ENCODE measurements around the gene BGN.

BGN gene

DNA sequence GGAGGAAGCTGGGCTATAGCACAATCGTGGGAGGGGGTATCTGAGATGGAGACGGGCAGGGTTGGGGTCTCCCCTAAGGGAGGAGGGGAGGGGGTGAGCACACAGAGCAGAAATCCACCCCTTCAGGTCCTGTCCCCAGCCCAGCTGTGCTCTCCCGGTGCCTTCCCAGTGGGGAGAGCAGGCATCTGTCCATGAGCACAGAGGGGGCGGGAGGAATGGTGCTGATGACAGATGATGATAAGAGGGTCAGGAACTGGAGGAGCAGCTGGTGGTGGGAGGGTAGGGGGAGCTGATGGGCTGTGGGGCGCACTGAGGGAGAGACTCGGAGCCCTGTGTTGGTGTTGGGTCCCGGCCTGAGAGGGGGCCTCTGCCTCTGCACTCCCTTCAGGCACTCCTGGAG is 31.3 kb downstream of the BGN start:
- Histone ChIP-seq H3K27me3 (ENCODE audit: control insufficient read depth, insufficient read depth, low read length) (peaks cover 5% of the 10 kb centered on the region), H3K4me3 (ENCODE audit: low read length) (no peak overlapping the region), H3K27ac (ENCODE audit: low read length) (no peak overlapping the region), H3K4me1 (ENCODE audit: control insufficient read depth, low read depth, low read length) (no peaks in the 10 kb centered on the region), H3K36me3 (ENCODE audit: control insufficient read depth, low read depth, low read length) (no peaks in the 10 kb centered on the region), H3K9me3 (ENCODE audit: control insufficient read depth, low read depth, low read length) (peaks cover 4% of the 10 kb centered on the region), H3K9ac (ENCODE audit: low read length) (no peak overlapping the region)

DNA sequence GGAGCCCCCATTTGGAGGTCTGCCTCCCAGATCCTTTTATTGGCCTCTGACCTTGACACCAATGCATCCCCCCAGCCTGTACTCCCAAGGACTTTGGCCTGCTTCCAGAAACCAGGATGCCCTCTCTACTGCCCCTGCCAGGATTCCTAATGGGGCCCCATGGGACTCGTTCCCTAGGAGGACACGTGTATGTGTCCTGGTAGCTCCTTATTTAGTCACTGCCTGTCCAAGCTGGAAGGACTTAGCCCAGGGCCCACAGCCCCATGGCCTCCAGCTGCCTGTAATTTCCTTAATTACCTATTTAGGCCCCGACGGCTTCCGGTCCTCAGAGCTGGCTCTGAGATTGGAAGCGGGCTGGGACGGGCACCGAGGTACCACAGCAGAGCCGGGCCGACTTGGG is 32.0 kb downstream of the BGN start:
- H3K27me3 ChIP-seq (ENCODE audit: control insufficient read depth, insufficient read depth, low read length) = no peaks in the 10 kb centered on the region
- no peaks in the 10 kb centered on the region for H3K36me3 ChIP-seq (ENCODE audit: control insufficient read depth, low read depth, low read length)
- no peaks in the 10 kb centered on the region for H3K4me1 ChIP-seq (ENCODE audit: control insufficient read depth, low read depth, low read length)
- H3K4me3 ChIP-seq (ENCODE audit: low read length) = no peak overlapping the region
- peaks cover 4% of the 10 kb centered on the region for H3K9me3 ChIP-seq (ENCODE audit: control insufficient read depth, low read depth, low read length)
- no peak overlapping the region for H3K27ac ChIP-seq (ENCODE audit: low read length)
- no peak overlapping the region for H3K9ac ChIP-seq (ENCODE audit: low read length)

DNA sequence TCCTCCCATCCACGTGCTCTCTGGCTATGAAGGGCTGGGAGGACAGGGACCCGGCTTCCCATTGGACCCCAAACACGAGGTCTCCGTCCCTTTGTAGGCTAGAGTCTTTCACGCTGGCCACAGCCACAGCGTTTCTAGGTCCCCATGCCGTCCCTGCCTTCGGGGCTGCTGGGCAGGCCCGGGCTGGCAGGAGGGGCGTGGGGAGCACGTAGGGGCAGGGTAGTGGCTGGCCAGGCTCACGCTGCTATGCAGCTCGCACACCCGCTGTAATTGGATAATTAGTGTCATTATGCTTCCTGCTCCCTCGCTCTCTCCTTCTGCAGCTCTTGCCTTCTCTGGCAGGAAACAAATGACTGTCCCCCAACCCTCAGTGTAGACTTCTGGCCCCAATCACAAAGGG is 32.4 kb downstream of the BGN start:
- Histone ChIP-seq H3K9me3 (ENCODE audit: control insufficient read depth, low read depth, low read length) (peaks cover 4% of the 10 kb centered on the region), H3K36me3 (ENCODE audit: control insufficient read depth, low read depth, low read length) (no peaks in the 10 kb centered on the region), H3K27me3 (ENCODE audit: control insufficient read depth, insufficient read depth, low read length) (no peaks in the 10 kb centered on the region), H3K4me3 (ENCODE audit: low read length) (no peak overlapping the region), H3K4me1 (ENCODE audit: control insufficient read depth, low read depth, low read length) (no peaks in the 10 kb centered on the region), H3K9ac (ENCODE audit: low read length) (no peak overlapping the region), H3K27ac (ENCODE audit: low read length) (no peak overlapping the region)

DNA sequence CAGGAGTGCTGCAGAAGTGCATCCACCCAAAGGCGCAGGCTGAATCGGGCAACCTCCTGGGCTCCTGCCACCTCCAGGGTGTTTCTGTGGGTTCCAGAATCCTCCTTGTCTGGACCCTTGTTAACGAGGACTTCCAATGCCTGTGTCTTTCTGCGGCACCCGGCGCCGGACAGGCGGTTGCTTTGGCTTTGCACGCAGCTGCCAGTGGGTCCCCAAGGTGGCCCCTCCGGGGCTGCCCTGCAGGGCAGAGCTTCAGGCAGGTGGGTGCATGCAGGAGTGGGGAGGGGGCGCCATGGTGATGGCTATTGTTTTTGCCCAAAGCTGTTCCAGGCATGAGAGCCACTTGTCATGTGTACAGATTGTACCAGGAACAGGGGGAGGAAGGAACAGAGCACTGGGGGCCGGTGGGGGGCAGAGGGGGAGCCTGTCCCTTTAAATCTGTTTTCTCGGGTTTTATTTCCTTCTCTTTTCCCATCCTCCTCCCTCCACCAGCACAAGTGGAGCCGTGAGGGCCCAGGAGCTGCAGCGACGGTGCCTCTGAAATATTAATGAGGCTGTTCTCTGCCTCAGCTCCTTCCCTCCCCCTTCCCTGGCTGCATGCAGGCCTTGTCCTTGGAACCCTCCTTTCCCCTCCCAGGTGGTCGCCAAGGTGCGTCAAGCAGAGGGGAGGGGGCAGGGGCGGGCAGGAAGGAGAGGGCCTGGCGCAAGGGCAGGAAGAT is 35.8 kb downstream of the BGN start:
- Histone ChIP-seq H3K27ac (ENCODE audit: low read length) (no peak overlapping the region), H3K36me3 (ENCODE audit: control insufficient read depth, low read depth, low read length) (no peaks in the 10 kb centered on the region), H3K4me3 (ENCODE audit: low read length) (no peak overlapping the region), H3K27me3 (ENCODE audit: control insufficient read depth, insufficient read depth, low read length) (no peaks in the 10 kb centered on the region), H3K9me3 (ENCODE audit: control insufficient read depth, low read depth, low read length) (no peaks in the 10 kb centered on the region), H3K9ac (ENCODE audit: low read length) (no peak overlapping the region), H3K4me1 (ENCODE audit: control insufficient read depth, low read depth, low read length) (no peaks in the 10 kb centered on the region)

DNA sequence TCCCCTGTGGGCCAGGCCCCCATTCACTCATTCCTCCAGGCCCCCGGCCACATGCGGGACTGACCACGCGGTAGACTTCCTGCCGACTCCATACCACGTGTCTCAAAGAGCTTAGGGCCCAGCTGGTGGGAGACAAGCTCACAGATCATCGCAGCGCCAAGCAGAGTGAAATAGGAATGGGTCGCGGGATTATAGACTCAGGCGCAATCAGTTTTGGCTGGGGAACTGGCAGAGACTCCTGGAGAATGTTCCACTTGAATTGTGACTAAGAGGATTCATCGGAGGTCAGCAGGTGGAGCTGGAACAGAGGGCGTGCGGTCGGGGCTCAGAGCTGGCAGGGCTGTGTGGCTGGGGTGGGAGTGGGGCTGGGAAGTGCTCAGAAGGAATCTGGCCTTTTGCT is 38.3 kb downstream of the BGN start:
- Histone ChIP-seq H3K27ac (ENCODE audit: low read length) (no peak overlapping the region), H3K9me3 (ENCODE audit: control insufficient read depth, low read depth, low read length) (no peaks in the 10 kb centered on the region), H3K9ac (ENCODE audit: low read length) (no peak overlapping the region), H3K4me3 (ENCODE audit: low read length) (no peak overlapping the region), H3K36me3 (ENCODE audit: control insufficient read depth, low read depth, low read length) (no peaks in the 10 kb centered on the region), H3K4me1 (ENCODE audit: control insufficient read depth, low read depth, low read length) (no peaks in the 10 kb centered on the region), H3K27me3 (ENCODE audit: control insufficient read depth, insufficient read depth, low read length) (no peaks in the 10 kb centered on the region)

DNA sequence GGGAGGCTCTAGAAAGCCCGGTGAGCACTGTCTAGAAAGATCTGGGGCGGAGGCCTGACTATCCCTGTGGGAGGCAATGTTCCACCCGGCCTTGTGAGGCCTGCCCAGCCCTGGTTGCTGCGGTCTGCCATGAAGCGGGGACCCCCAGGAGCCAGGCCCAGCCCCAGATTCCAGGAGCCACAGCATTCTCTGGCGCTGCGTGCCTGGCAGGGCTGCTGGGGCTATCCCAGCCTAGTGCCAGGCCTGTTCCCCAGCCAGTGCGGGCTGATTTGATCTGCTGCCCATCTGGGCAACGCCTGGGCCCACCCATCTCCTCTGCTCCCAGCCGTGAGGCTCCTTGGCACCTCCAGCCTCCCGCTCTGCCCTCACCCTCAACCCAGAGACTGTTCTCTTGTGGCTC is 42.3 kb downstream of the BGN start:
- no peaks in the 10 kb centered on the region for H3K27me3 ChIP-seq (ENCODE audit: control insufficient read depth, insufficient read depth, low read length)
- H3K4me1 ChIP-seq (ENCODE audit: control insufficient read depth, low read depth, low read length) = no peaks in the 10 kb centered on the region
- H3K4me3 ChIP-seq (ENCODE audit: low read length) = no peak overlapping the region
- no peak overlapping the region for H3K9ac ChIP-seq (ENCODE audit: low read length)
- H3K27ac ChIP-seq (ENCODE audit: low read length) = no peak overlapping the region
- no peaks in the 10 kb centered on the region for H3K36me3 ChIP-seq (ENCODE audit: control insufficient read depth, low read depth, low read length)
- no peaks in the 10 kb centered on the region for H3K9me3 ChIP-seq (ENCODE audit: control insufficient read depth, low read depth, low read length)

DNA sequence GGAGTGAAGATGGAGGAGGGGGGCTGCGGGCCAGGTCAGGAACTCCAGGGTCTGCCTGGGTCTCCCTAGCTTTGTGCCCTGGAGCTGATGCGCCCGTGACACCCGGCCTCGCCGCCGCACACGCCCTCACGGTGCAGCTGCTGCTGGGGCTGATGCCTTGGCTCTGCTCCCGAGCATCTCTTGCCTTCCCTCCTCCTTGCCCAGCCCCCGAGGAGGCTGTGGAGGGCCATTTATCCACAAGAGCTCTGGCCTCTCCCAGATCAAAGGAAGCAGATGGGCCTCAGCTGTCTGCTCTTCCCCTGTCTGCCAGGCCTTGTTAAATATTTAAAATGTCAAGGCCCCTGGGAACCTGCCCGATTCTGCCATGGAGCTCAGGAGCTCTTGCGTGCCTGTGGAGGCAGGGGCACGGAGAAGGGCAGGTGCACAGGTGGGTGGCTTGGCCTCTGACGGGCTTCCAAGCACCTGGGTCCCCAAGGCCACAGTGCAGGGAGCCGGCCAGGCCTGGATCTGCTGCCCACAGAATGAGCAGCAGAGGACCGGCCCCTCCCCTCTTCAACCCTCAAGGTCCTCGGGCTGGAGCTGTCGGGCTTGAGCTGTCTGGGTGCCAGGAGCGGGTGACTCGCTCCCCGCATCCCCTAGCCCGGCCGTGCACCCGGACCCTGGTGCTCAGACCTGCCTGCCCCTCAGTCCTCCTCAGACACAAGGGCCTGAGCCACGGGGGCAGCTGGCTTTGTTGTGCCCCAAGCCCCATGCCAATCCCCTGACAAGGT is 42.9 kb downstream of the BGN start:
- no peaks in the 10 kb centered on the region for H3K27me3 ChIP-seq (ENCODE audit: control insufficient read depth, insufficient read depth, low read length)
- H3K4me3 ChIP-seq (ENCODE audit: low read length) = no peak overlapping the region
- H3K36me3 ChIP-seq (ENCODE audit: control insufficient read depth, low read depth, low read length) = no peaks in the 10 kb centered on the region
- no peak overlapping the region for H3K9ac ChIP-seq (ENCODE audit: low read length)
- H3K27ac ChIP-seq (ENCODE audit: low read length) = no peak overlapping the region
- no peaks in the 10 kb centered on the region for H3K4me1 ChIP-seq (ENCODE audit: control insufficient read depth, low read depth, low read length)
- H3K9me3 ChIP-seq (ENCODE audit: control insufficient read depth, low read depth, low read length) = peaks cover 1% of the 10 kb centered on the region

DNA sequence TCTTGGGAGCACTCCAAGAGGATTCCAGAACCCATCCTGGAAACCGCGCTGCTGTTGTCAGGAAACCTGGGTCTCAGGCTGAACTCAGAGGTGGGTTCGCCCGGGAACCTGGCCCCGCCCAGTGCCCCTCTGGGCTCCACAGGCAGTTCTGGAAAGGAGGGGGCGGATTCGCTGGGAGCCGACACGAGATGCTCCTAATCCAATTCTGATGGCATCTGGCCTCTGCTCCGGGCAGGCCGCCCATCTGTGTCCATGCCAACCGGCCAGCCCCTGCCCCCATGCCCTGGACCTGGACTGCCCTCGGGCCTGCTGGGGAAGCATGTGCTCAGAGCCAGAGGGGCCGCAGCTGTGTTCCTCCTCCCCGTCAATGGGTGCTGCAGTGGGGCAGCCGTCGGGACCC is 43.6 kb downstream of the BGN start:
- Histone ChIP-seq H3K36me3 (ENCODE audit: control insufficient read depth, low read depth, low read length) (no peaks in the 10 kb centered on the region), H3K9ac (ENCODE audit: low read length) (no peak overlapping the region), H3K4me1 (ENCODE audit: control insufficient read depth, low read depth, low read length) (no peaks in the 10 kb centered on the region), H3K27me3 (ENCODE audit: control insufficient read depth, insufficient read depth, low read length) (no peaks in the 10 kb centered on the region), H3K27ac (ENCODE audit: low read length) (no peak overlapping the region), H3K9me3 (ENCODE audit: control insufficient read depth, low read depth, low read length) (peaks cover 3% of the 10 kb centered on the region), H3K4me3 (ENCODE audit: low read length) (no peak overlapping the region)

DNA sequence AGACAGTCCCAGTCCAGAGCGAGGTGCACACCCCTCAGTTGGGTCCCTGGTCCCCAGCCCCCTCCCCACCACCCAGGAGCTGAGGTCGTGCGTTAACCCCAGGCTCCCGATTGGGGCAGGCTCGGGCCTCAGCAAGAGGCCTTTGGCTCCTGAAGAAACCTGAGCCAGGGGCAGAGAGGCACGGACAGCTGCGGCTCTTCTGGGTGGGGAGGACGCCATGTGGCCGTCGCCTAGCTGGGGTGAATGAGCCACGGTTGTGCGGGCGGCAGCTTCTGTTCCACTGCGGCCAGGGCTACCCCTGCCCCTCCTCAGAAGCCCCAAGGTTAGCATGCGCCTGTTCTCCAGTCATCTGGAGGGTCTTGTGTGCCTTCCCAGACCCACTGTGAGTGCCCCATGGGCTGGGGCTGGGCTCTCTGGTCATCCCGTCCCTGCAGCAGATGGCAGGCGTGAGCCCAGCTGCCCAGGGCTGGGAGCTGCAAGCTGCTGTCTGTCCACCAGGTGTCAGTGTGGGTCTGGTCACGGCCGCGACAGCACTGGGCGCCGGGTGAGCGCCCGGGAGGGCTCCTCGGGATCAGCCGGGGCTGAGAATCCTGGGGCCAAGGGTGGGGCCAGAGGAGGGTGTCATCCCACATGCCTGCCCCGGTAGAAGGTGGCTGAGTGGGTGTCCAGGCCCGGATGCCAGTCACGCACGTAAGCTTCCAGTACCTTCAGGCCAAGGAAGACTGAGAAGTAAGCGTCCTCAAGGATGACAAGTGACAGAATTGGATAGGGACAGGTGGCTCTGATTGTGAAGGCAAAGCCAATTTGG is 44.6 kb downstream of the BGN start:
- Histone ChIP-seq H3K27ac (ENCODE audit: low read length) (no peak overlapping the region), H3K9me3 (ENCODE audit: control insufficient read depth, low read depth, low read length) (peaks cover 3% of the 10 kb centered on the region), H3K27me3 (ENCODE audit: control insufficient read depth, insufficient read depth, low read length) (no peaks in the 10 kb centered on the region), H3K4me3 (ENCODE audit: low read length) (no peak overlapping the region), H3K4me1 (ENCODE audit: control insufficient read depth, low read depth, low read length) (no peaks in the 10 kb centered on the region), H3K36me3 (ENCODE audit: control insufficient read depth, low read depth, low read length) (no peaks in the 10 kb centered on the region), H3K9ac (ENCODE audit: low read length) (no peak overlapping the region)

DNA sequence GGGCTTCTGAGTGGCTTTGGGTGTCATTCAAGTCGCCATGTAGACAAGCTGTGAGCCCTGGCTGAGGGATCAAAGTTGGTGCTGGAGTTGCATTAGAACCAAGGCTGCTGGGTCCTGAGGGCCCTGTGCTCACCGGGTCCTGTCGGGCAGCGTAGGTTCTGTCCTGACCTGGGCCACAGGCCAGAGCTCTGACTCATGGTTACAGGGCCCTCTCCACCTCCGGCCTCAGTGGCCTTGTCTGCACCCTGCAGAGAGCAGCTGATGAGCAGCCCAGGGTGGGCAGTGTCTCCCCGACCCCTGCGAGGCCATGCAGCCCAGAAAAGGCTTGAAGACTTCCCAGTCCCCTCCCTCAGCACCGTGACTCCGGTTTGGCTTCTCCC is 45.2 kb downstream of the BGN start:
- no peaks in the 10 kb centered on the region for H3K27me3 ChIP-seq (ENCODE audit: control insufficient read depth, insufficient read depth, low read length)
- no peak overlapping the region for H3K4me3 ChIP-seq (ENCODE audit: low read length)
- H3K36me3 ChIP-seq (ENCODE audit: control insufficient read depth, low read depth, low read length) = no peaks in the 10 kb centered on the region
- no peak overlapping the region for H3K27ac ChIP-seq (ENCODE audit: low read length)
- H3K9me3 ChIP-seq (ENCODE audit: control insufficient read depth, low read depth, low read length) = peaks cover 3% of the 10 kb centered on the region
- H3K4me1 ChIP-seq (ENCODE audit: control insufficient read depth, low read depth, low read length) = no peaks in the 10 kb centered on the region
- H3K9ac ChIP-seq (ENCODE audit: low read length) = no peak overlapping the region

DNA sequence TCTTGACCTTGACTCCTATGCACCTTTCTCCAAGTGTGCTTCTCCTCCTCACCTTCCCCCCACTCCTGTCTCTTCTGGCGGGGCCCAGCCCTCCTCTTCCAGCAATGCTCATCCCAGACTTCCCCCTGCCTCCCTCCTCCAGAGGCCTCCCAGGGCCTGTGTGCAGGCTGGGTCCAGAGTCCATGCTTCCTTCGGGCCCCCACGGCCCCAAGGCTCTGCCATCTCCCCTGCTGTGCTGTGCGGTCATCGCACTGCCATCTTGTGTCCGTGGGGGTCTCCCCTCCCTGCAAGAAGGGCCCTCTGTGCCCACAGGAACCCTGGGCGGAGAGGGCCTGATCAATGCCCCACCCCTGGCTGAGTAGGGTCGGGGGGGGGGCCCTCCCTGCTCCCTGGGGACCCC is 49.9 kb downstream of the BGN start:
- no peaks in the 10 kb centered on the region for H3K36me3 ChIP-seq (ENCODE audit: control insufficient read depth, low read depth, low read length)
- peaks cover 3% of the 10 kb centered on the region for H3K9me3 ChIP-seq (ENCODE audit: control insufficient read depth, low read depth, low read length)
- no peak overlapping the region for H3K27ac ChIP-seq (ENCODE audit: low read length)
- H3K4me3 ChIP-seq (ENCODE audit: low read length) = no peak overlapping the region
- no peaks in the 10 kb centered on the region for H3K27me3 ChIP-seq (ENCODE audit: control insufficient read depth, insufficient read depth, low read length)
- H3K9ac ChIP-seq (ENCODE audit: low read length) = no peak overlapping the region
- no peaks in the 10 kb centered on the region for H3K4me1 ChIP-seq (ENCODE audit: control insufficient read depth, low read depth, low read length)
